ENCODE measurements around the gene RABEP2.

RABEP2 gene

DNA sequence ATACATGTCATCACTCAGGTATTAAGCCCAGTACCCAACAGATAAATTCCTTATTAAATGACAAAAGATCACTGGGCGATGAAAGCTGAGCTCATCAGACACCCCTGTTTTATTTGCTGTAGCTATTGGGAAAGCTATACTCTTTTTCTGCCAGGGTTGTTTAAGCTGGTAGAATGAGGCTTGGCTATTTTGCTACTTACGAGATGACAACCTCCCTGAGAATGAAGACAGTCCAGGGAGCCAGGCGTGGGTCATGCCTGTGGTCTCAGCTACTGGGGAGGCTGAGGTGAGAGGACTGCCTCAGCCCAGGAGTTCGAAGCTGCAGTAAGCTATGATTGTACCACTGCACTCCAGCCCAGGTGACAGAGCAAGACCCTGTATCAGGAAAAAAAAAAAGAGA is 65.7 kb downstream of the RABEP2 start:
- DNase-seq (ENCODE audit: low read depth in 1 of 2, low spot score in 1 of 2), result no peak

DNA sequence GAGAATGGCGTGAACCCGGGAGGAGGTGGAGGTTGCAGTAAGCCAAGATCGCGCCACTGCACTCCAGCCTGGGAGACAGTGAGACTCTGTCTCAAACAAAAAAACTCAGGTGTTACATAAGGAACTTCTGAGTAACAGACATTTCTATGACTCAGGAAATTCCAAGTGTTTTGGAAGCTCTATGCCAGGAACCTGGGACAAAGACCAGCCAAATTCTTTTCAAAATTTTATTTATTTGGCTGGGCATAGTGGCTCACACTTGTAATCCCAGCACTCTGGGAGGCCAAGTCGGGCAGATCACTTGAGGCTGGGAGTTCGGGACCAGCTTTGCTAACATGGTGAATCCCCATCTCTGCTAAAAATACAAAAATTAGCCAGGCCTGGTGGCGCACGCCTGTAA is 66.6 kb downstream of the RABEP2 start:
- DNase-seq (ENCODE audit: low read depth in 1 of 2, low spot score in 1 of 2), result no peak
